A549 (cell line): ENCODE data around the gene SCAP.

Experiments used
- CHD2 ChIP-seq: fragments of 150-350 bp; IDR thresholded peaks from 2 replicates; pipeline ENCODE4 v1.6.1; 2014; ENCODE audit warnings: low read length; ENCODE audit not compliant: partially characterized antibody
- CTCF ChIP-seq: fragments of >200 bp; sonication (Bioruptor Twin); formaldehyde crosslinking; IDR thresholded peaks from 3 replicates; pipeline ENCODE4 v1.5.1; 2016
- EP300 ChIP-seq, 2 experiments: fragments of >200 bp; sonication (Bioruptor Twin); formaldehyde crosslinking; IDR thresholded peaks; 2 replicates in 1 of 2; 3 replicates in 1 of 2; pipeline ENCODE4 v1.6.1; 2016 to 2017
- KDM5A ChIP-seq: fragments of 200-600 bp; sonication (generic); IDR thresholded peaks from 2 replicates; pipeline ENCODE4 v1.6.1; 2016; ENCODE audit warnings: antibody characterized with exemption, mild to moderate bottlenecking
- MAX ChIP-seq: IDR thresholded peaks from 2 replicates; pipeline ENCODE4 v1.6.1; 2012
- NPAS2 ChIP-seq: fragments of 250-450 bp; sonication (Bioruptor Pico); IDR thresholded peaks from 2 replicates; pipeline ENCODE4 v1.8.0; 2022; ENCODE audit warnings: mild to moderate bottlenecking, moderate library complexity, borderline replicate concordance
- POLR2A ChIP-seq: IDR thresholded peaks from 2 replicates; pipeline ENCODE4 v1.6.1; 2012; ENCODE audit warnings: mild to moderate bottlenecking, low read length
- RAD21 ChIP-seq, 2 experiments: fragments of >200 bp in 1 of 2; sonication (Bioruptor Twin) in 1 of 2; formaldehyde crosslinking in 1 of 2; IDR thresholded peaks in 1 of 2; conservative IDR thresholded peaks in 1 of 2; 2 replicates in 1 of 2; 3 replicates in 1 of 2; pipeline ENCODE4 v1.6.1; 2012 to 2018; ENCODE audit warnings: inconsistent platforms in 1 of 2
- RCOR1 ChIP-seq: fragments of 150-350 bp; IDR thresholded peaks from 2 replicates; pipeline ENCODE4 v1.6.1; 2014; ENCODE audit warnings: antibody characterized with exemption, low read length, low read depth
- REST ChIP-seq: fragments of 200-600 bp; sonication (generic); IDR thresholded peaks from 2 replicates; pipeline ENCODE4 v1.6.1; 2016; ENCODE audit warnings: antibody characterized with exemption, mild to moderate bottlenecking, moderate library complexity
- RFX5 ChIP-seq: fragments of 450-650 bp; IDR thresholded peaks from 2 replicates; pipeline ENCODE4 v1.7.1; 2014; ENCODE audit warnings: antibody characterized with exemption, mild to moderate bottlenecking, moderate library complexity
- TP53 ChIP-seq: fragments of 250-450 bp; sonication (Bioruptor Pico); IDR thresholded peaks from 2 replicates; pipeline ENCODE4 v1.5.0; 2021; ENCODE audit warnings: mild to moderate bottlenecking, moderate library complexity
- USF2 ChIP-seq: fragments of 450-650 bp; IDR thresholded peaks from 2 replicates; pipeline ENCODE4 v1.6.1; 2014; ENCODE audit warnings: antibody characterized with exemption
- ZC3H11A ChIP-seq: fragments of 450-650 bp; IDR thresholded peaks from 2 replicates; pipeline ENCODE4 v1.6.1; 2014; ENCODE audit warnings: antibody characterized with exemption, mild to moderate bottlenecking

GRCh38 chr3:47491777-47492176, 16.0 kb upstream of the SCAP start:
- TF ChIP-seq POLR2A: no peak
- no peak for TF ChIP-seq CTCF
- TF ChIP-seq KDM5A: no peak
- TF ChIP-seq EP300 (IDR thresholded peaks at IDR 0.05): no peak
- TF ChIP-seq REST: no peak
- TF ChIP-seq TP53 (CRISPR knock-in tag): no peak
- TF ChIP-seq MAX: no peak
- no peak for TF ChIP-seq RAD21 (conservative IDR thresholded peaks at IDR 0.05 in 1 of 2, IDR thresholded peaks at IDR 0.05 in 1 of 2)
- no peak for TF ChIP-seq CHD2
- TF ChIP-seq USF2: no peak
- TF ChIP-seq NPAS2: no peak
- no peak for TF ChIP-seq RCOR1
- TF ChIP-seq ZC3H11A: no peak
- no peak for TF ChIP-seq RFX5
